Subcutaneous adipose tissue (tissue), 4 donors: Measurements from ENCODE around the gene AIP. TPM values are rescaled to one million over a fixed set of nuclear protein-coding genes. Genes with fewer than 3 reads are reported as not detected.

Experiments
- CTCF ChIP-seq: fragments of 450-650 bp; IDR thresholded peaks from one replicate; pipeline ENCODE4 v1.5.1; 2016; ENCODE audit warnings: low read depth, mild to moderate bottlenecking, control low read depth, antibody characterized with exemption, moderate library complexity
- total RNA-seq, 4 donors: library from RNA; depleted of rRNA; stranded (reverse); fragments of >200 nt; gene quantifications; one replicate each; pipeline ENCODE4 v1.1.0, GENCODE V29; 2016

Gene AIP
- total RNA-seq, 4 donors from 2014 or later = 48.6 to 77.3 (median 64.9) TPM

GRCh38 chr11:67483831-67484665, 1.2 kb downstream of the AIP start:
- no peak for TF ChIP-seq CTCF

GRCh38 chr11:67484847-67485311, 2.1 kb downstream of the AIP start:
- no peak for TF ChIP-seq CTCF

GRCh38 chr11:67486481-67487195, 3.8 kb downstream of the AIP start:
- TF ChIP-seq CTCF = no peak

- TF ChIP-seq CTCF = no peak
These were observed 6.5 kb downstream of the AIP start for GRCh38 chr11:67489203-67489884.

GRCh38 chr11:67489885-67490726, 7.3 kb downstream of the AIP start:
- no peak for TF ChIP-seq CTCF

GRCh38 chr11:67490727-67491065, 7.9 kb downstream of the AIP start:
- TF ChIP-seq CTCF = no peak
